ENCODE data around the gene LRBA.

DNA sequence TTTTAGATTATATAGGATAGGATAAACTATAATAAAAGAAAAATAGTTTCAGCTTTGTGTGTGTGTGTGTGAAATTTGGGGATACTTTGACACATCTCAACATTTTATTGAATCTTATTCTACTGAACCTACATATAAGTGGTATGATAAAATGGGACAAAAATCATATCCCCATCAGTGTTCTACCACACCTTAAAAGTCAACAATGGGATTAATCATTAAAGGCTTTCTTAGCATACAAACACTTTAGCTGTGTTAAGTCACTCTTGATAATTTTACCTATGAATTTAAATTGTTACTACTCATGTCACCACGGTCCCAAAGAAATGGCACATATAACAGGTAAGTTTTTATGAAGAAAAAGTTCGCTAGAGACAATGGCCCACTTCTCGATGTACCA is 37.7 kb upstream of the LRBA start:
- TF ChIP-seq EZH2 (optimal IDR thresholded peaks at IDR 0.05; ENCODE audit: low read depth, low read length) (no peak), EZH2phosphoT487 (IDR thresholded peaks at IDR 0.05; ENCODE audit: low read length) (no peak), CTCF (IDR thresholded peaks at IDR 0.05; ENCODE audit: low read length) (no peak)

Data from MM.1S (cell line).